ENCODE results near the gene PSMG3.

The PSMG3 gene

DNA sequence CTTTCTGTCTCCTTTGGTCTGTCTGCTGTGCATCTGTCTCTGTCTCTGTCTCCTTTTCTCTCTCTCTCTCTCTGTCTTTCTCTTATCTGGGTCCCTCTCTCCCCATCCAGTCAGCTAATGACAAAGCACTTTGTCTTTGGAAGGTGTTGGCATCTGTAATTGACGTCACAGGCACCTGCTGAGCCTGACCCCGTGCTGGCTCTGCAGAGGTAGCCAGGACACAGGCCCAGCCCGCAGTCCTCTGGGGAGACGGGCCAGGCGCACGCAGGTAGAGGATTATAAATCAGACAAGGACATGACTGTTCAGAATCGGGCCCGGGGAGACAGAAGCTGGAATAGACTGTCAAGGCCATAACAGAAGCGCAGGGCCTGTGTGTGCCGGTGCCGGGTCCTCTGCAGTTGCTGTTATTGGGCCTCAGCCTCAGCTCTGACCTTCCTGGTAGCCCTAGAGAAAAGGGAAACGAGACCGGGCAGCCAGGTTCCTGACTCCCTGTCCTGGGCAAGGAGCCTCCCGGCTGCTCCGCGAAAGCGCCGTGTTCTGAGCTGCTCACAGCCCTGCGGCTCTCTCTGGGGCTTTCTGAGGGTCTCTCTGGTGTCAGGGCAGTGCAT, 10.7 kb upstream of the PSMG3 start:
- DNase-seq (ENCODE audit: extremely low read depth in 1 of 2, low read depth in 1 of 2) = no peak

DNA sequence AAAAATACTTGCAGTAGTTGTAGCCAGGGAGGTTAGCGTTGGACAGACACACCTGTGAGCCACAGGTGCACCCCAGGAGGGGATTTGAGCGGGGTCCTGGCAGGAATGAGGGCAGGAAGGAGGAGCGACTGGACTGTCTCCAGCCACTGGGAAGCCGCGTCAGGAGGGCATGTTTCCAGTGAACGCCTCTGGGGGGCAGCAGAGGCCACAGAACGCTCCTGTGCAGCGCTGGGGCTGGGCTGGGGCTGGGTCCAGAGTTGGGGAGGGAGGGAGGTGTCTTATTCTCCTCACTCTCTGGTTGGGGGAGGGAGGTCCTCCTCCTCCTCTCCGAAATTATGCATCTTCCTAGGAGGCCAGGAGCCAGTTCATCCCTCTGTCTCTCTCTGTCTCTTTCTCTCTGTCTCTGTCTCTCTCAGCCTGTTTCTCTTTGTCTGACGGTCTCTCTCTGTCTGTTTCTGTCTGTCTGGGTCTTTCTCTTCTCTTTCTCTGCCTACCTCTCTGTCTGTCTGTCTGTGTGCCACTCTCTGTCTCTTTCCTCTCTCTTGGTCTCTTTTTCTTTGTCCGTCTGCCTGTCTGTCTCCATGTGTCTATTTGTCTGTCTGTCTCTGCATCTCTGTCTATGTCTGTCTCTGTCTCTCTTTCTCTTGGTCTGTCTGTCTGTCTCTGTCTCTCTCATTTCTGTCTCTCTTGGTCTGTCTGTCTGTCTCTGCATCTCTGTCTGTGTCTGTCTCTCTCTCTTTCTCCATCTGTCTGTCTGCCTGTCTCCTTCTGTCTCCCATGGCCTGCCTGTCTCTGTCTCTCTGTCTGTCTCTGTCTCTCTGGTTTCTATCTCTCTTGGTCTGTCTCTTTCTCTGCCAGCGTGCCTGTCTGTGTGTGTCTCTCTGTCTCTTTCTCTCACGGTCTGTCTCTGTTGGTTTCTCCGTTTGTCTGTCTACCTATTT, 9.9 kb upstream of the PSMG3 start:
- DNase-seq (ENCODE audit: extremely low read depth in 1 of 2, low read depth in 1 of 2) = peak in 1 of 2 donors; percentile 51

DNA sequence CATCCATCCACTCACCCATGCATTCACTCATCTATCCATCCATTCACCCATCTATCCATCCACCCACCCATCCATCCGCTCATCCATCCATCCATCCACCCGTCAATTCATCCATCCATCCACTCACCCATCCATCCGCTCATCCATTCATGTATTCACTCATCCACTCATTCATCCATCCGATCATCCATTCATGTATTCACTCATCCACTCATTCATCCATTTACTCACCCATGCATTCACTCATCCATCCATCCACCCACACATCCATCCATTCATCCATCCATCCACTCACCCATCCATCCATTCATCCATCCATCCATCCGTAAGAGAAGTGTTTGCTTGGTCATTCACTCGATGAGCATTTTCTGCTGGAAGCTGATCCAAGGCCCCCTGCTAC, 8.7 kb upstream of the PSMG3 start:
- no peak for DNase-seq (ENCODE audit: extremely low read depth in 1 of 2, low read depth in 1 of 2)

DNA sequence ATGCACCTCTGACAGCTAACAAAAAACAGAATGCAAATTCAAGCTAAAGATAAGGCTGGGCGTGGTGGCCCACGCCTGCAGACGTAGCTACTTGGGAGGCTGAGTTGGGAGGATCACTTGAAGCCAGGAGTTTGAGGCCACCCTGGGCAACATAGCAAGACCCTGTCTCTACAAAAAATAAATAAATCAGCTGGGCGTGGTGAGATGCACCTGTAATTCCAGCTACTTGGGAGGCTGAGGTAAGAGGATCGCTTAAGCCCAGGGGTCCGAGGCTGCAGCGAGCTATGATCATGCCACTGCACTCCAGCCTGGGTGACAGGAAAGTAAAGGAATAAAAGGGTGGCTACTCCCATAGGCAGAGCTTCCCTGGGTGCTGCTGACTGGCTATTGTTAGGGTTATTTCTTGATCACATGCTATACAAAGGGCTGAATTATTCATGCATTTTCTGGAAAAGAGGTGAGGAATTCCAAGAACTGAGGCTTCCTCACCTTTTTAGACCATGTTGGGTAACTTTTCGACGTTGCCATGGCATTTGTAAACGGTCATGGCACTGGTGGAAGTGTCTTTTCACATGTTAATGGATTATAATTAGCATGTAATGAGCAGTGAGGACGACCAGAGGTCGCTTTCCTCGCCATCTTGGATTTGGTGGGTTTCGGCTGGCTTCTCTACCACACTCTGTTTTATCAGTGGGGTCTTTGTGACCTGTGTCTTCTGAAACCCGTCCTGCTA, 6.9 kb upstream of the PSMG3 start:
- no peak for DNase-seq (ENCODE audit: extremely low read depth in 1 of 2, low read depth in 1 of 2)

DNA sequence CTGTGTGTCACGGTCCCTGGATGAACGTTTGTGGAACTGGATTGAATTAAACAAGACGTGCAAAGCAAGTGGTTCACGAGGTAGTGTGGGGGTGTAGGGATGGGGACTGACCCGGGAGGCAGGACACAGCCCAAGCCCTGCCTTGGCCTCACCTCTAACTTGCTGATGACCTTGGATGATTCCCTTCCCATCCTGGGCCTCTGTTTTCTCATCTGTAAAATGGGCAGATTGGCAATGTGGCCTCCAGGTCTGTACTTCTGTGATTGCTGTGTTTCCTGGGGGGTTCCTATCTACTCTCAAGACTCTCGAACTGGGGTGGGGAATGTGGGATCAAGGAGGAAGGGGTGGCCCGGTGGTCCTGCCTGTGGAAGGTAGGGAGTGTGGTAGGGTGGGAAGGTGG, 6.0 kb upstream of the PSMG3 start:
- no peak for DNase-seq (ENCODE audit: extremely low read depth in 1 of 2, low read depth in 1 of 2)

DNA sequence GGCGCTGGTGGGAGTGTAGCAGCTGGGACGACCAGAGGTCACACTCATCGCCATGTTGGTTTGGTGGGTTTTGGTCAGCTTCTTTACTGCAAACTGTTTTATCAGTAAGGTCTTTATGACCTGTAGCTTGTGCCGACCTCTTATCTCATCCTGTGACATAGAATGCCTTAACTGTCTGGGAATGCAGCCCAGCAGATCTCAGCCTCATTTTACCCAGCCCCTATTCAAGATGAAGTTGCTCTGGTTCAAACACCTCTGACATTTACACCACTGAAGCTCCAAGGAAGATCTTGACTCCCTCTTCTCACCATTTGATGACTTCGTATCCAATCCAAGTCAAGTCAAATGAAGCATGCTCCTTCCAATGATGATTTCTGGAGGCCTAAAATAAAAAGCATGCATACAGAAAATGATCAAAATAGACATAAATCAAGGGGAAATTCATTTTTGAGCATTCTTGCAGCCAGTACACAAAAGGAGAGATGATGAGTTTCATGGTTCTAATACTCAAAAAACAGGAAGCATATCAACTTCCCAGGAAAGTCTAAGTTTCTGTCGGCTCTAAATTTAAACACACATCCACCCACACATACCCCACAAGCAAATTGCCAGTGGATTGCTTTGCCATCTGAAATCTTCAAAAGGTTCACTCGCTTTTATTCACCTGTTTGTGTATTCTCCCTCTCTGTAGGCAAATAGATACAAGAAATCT, 2.4 kb upstream of the PSMG3 start:
- DNase-seq (ENCODE audit: extremely low read depth in 1 of 2, low read depth in 1 of 2) = no peak

DNA sequence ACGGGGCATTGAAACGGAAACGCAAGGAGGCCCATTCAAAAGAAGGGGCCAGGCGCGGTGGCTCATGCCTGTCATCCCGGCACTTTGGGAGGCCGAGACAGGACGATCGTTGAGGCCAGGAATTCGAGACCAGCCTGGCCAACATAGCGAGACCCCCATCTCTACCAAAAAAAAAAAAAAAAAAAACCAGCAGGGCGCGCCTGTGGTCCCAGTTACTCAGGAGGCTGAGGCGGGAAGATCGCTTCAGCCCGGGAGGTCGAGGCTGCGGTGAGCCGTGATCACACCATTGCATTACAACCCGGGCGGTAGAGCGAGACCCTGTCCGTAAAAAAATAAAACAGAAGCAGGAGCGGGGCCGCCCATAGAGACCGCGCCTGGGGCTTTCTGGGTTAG, 396 bp downstream of the PSMG3 start:
- no peak for DNase-seq (ENCODE audit: extremely low read depth in 1 of 2, low read depth in 1 of 2)

DNA sequence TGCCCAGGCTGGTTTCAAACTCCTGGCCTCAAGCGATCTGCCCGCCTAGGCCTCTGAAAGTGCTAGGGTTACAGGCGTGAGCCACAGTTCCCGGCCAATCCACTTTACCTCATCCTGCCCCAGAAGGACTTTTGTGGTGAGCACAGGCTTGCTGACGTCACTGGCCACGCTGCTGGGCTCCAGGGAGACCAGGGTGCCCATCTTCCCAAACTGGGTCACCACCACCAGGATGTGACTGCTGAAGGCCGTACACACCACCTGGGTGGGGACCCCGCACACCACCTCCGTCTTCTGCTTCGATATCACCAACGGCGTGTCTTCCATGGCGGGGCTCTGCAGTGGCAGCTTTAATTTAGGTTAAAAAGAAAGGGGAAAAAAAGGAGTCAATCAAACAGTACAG, 816 bp downstream of the PSMG3 start:
- DNase-seq (ENCODE audit: extremely low read depth in 1 of 2, low read depth in 1 of 2) = no peak

DNA sequence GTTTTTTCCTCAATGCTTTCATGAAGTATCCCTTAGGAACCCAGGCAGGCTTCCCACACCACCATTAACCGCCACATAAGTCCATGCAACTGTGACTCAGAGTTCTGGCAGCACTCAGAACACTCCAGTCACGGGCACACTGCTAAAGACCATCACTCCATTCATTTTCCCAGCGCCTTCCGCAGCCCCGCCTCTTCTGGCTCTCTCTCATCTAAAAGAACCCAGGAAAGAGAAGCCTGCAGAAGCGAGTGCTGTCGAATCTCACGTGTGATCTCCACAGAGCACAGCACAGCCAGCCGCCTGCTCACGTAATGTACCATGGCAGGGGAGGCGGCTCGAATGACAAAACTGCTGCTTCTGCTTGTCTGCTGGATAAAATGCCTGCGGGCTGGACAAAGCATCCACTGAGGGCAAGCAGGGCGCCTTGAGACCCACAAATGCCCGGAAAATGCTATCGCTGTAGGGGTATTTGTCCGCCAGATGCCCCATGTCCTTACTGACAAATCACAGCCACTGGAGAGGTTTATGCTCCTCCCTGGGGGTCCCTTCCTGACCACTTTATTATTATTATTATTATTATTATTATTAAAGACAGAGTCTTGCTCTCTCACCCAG, 1.8 kb downstream of the PSMG3 start:
- DNase-seq (ENCODE audit: extremely low read depth in 1 of 2, low read depth in 1 of 2) = no peak

DNA sequence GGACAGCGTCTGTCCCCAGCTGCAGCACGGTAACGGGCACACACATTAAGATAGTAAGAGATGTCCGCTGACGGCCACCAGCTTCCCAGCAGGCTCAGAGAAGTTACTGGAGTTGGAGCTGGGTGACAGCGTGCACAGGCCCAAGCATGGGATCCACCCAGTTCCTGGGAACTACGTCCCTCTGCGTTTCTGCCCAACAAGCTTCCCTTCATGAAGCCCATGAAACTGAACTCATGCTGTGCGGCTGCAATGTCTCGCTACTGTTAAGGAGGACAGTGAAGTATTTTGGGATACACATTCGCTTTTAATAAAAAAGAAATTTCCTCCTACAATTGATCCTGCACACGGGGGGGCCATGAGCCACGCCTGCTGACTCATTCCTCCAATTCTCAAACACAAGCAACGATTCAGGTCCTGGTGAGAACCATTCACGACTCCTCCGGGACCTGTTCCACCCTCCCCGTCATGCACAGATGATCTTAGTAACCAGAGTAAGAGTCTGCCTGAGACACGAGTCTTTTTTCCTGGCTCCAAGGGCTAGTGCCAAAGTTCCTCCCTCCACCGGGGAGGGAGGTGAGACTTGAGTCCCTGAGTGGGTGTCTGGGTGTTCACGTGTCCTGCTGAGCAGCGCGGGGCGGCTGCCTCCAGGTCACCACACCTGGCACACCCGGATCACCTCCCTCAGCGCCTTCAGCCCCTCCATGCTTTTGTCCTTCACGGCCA, 2.6 kb downstream of the PSMG3 start:
- DNase-seq (ENCODE audit: extremely low read depth in 1 of 2, low read depth in 1 of 2) = no peak

DNA sequence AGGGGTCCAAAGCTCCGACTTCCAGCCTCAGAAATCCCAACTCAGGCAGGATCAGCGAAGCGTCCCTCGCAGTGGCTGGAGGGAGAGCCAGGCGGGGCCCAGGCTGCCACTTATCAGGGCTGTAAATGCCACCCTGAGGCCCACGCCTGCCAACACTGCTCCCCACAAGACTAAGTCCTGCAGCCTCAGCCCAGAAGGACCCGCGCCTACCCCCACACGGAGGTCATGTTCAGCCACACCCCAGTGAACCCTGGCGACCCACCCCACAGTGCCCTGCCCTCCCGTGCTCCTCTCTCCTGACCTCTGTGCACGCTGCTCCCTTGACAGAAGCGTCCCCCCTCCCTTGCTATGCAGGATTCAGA, 3.2 kb downstream of the PSMG3 start:
- DNase-seq (ENCODE audit: extremely low read depth in 1 of 2, low read depth in 1 of 2) = no peak

DNA sequence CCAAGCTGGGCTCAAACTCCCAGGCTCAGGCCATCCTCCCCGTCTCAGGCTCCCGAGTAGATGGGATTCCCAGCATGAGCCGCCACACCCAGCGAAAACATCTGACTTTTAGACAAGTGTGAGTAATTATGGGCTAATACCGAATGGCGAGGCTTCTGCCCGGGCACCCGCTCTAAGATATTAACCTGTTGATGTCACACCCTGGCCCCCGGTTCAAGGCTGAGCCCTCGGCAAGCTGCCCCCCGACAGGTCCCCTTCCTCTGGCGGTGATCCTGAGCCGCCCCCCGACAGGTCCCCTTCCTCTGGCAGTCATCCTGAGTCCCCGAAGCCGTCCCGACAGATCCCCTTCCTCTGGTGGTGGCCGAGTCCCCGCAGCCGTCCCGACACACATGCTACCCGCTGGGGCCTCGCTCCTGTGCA, 5.2 kb downstream of the PSMG3 start:
- DNase-seq (ENCODE audit: extremely low read depth in 1 of 2, low read depth in 1 of 2) = no peak

DNA sequence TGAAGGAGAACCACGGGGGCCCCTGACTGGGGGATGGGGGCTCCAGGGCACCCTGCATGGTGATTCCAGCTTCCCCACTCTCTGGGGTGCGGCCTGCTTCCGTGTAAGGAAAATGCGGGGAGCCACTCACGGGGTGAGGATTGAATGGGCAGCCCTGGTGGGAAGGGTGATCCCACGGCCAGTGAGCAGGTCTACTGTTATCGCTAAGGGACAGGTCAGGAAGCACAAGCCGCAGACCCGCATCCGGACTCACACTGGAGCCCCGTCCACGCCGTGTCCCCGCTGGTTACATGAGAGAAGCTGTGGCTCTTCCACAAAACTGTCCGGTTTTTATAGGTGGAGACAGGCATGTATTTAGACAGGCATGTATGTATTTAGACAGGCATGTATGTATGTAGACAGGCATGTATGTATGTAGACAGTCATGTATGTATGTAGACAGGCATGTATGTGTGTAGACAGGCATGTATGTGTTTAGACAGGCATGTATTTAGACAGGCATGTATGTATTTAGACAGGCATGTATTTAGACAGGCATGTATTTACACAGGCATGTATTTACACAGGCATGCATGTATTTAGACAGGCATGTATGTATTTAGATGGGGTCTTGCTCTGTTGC, 5.7 kb downstream of the PSMG3 start:
- DNase-seq (ENCODE audit: extremely low read depth in 1 of 2, low read depth in 1 of 2) = no peak

DNA sequence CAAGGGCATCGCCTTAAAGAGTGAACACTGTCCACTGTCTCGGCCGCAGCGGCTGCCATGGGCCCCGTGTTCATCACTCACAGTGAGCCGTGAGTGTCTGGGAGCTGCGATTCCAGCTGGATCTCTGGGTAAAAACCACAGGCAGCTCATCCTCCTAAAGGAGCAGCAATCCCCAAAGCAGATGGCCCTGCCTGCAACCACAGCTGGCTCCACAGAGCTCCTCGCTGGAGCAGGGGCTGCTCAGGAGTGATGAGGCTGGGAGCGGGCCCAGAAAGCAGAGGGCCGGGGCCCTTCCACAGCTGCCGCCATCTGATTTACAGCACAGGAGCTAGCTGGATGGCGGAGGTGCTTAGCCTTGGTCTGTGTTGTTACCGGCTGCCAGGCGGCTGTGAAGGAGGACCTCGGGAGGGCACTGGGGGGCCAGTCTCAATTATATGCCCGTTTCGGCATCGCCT, 7.2 kb downstream of the PSMG3 start:
- DNase-seq (ENCODE audit: extremely low read depth in 1 of 2, low read depth in 1 of 2) = no peak

DNA sequence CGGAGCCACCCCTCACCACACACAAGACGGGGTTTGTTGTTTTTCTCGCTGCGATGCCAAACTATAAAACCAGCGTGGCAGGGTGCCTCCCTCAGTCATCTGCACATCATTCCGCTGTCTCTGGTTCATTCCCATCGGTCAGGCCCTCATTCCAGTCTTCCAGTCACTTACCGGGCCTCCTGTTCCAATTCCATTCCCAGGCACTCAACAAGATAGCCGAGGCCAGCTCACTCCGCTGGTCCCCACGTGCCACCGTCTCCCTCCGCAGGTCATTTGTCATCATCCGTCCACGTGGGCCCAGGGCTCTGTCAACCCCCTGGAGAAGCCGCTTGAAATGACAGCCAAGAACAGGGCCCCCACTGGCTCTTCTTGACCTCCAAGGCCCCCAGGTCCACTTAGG, 7.7 kb downstream of the PSMG3 start:
- no peak for DNase-seq (ENCODE audit: extremely low read depth in 1 of 2, low read depth in 1 of 2)

DNA sequence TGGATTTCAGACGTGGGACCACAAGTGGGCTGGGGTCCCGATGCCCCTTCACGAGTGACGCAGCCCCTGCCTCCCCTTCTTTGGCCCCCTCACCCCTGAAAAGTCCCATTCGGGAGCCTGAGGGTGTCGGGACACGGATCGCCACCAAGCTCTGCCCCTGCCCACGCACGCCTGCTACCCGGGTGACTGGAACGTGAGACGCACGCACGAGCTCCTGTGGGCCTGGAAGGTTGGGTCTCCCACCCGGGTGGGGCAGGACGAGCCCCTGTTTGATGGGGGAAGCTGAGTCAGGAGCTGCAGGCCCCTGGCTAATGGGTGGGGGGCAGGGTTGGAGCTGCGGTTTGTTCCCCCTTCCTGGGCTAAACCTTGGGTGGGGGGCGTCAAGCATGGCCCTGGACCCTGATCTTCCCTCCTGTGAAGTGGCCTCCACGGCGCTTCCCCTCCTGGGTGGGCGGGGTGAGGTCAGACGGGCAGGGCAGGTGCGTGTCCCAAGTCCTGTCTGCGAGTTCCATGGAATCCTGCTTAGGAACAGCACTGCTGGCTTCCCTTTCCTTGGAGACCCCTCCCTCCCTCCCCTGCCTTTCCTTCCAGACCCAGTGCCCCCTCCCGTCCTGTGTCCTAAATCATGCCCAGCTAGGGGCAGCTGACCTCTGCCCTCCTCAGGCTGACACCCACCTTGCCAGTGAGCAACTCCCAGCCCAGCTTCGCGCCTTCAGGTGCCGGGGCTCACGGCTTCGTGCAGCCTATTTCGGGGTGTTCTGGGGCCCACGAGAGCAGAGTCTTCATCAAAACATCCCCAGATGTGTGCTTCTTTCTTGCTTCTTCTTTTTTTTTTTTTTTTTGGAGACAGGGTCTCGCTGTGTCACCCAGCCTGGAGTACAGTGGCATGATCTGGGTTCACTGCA, 8.5 kb downstream of the PSMG3 start:
- DNase-seq (ENCODE audit: extremely low read depth in 1 of 2, low read depth in 1 of 2) = no peak

DNA sequence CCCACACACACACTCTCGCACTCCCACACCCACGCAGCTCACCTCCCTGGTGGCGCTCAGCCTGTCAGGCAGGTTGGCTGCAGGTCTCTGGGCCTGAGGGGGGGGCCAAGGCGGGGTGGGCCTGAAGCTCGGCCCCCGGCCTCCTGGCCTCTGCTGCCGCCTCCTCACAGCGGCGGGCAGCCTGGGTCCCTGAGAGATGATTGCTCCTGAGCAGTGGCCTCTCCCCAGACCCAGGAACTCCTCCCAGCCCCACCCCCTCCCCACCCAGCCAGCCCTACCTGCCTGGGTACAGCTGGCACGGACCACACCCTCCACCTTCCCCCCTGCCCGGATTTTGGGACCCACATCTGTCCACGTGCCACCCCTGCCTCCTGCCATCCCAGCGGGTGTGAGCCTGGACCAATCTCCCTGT, 9.2 kb downstream of the PSMG3 start:
- DNase-seq (ENCODE audit: extremely low read depth in 1 of 2, low read depth in 1 of 2) = no peak

Measured in activated CD8-positive, alpha-beta memory T cell treated with anti-CD3 and anti-CD28 coated beads for 1 hour (primary cell).